MM.1S (cell line): ENCODE measurements around the gene HELZ2.

Experiments used
- CTCF ChIP-seq: fragments of 300-600 bp; sonication (generic); IDR thresholded peaks from 2 replicates; pipeline ENCODE4 v1.5.1; 2016; ENCODE audit warnings: antibody characterized with exemption, low read length, mixed read lengths
- EZH2 ChIP-seq: fragments of 300-600 bp; sonication (generic); optimal IDR thresholded peaks from 2 replicates; pipeline ENCODE3; 2017; ENCODE audit warnings: low read depth, mild to moderate bottlenecking, antibody characterized with exemption, low read length, mixed read lengths
- EZH2phosphoT487 ChIP-seq: fragments of 300-600 bp; sonication (generic); IDR thresholded peaks from 2 replicates; pipeline ENCODE4 v1.6.1; 2018; ENCODE audit warnings: antibody characterized with exemption, low read length

GRCh38 chr20:63594043-63594561 lies 20.1 kb upstream of the HELZ2 start:
- no peak for TF ChIP-seq CTCF
- TF ChIP-seq EZH2, result no peak
- no peak for TF ChIP-seq EZH2phosphoT487
